DND-41 (cell line): Measurements from ENCODE around the gene ACAN.

ENCODE experiments used
- EZH2 ChIP-seq: IDR thresholded peaks from 3 replicates; pipeline ENCODE4 v1.6.1; 2012; ENCODE audit warnings: borderline replicate concordance, low read depth, mild to moderate bottlenecking, moderate library complexity, low read length, inconsistent platforms; ENCODE audit not compliant: severe bottlenecking
- TF ChIP-seq, protein P1 (sequence below): IDR thresholded peaks from 2 replicates; pipeline ENCODE4 v1.5.1; 2012; ENCODE audit warnings: borderline replicate concordance, low read length, moderate library complexity, mild to moderate bottlenecking; ENCODE audit not compliant: poor library complexity, severe bottlenecking; ENCODE audit errors: extremely low read depth

DNA sequence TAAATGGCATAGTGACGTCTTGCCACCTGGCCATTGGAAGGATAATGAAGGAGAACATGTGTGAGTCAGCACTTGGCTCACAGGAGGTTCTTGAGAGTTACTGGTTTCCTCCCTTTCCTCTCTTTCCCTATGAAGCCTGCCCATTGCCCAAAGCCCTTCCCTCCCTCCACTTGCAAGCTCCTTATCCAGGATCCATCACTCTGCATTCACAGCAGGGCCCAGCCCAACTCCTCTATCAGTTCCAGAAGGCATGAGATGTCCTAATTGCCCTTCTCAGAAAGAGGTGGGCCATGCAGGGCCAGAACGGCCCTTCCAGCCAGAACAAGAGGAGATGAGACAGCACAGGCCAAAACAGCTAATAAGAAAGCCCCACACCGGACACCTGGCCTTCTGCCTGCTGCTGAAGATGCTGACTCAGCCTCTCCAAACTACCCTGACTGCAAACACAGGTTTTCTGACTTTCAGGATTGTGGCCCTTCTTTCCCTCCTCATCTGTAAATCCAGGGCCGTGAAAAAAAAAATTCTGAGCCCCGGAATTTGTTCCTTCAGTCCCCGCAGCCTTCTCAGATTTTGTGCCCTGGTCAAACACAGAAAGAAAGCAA is 62.4 kb downstream of the ACAN start:
- TF ChIP-seq, protein P1, sequence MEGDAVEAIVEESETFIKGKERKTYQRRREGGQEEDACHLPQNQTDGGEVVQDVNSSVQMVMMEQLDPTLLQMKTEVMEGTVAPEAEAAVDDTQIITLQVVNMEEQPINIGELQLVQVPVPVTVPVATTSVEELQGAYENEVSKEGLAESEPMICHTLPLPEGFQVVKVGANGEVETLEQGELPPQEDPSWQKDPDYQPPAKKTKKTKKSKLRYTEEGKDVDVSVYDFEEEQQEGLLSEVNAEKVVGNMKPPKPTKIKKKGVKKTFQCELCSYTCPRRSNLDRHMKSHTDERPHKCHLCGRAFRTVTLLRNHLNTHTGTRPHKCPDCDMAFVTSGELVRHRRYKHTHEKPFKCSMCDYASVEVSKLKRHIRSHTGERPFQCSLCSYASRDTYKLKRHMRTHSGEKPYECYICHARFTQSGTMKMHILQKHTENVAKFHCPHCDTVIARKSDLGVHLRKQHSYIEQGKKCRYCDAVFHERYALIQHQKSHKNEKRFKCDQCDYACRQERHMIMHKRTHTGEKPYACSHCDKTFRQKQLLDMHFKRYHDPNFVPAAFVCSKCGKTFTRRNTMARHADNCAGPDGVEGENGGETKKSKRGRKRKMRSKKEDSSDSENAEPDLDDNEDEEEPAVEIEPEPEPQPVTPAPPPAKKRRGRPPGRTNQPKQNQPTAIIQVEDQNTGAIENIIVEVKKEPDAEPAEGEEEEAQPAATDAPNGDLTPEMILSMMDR, result no peak
- no peak for TF ChIP-seq EZH2
